GM12864 (cell line): ENCODE measurements around the gene NRAP.

ENCODE experiments used
- DNase-seq: peaks from one replicate; pipeline ENCODE4 v3.0.0-alpha.2; 2011; ENCODE audit warnings: low read depth
- H3K4me3 ChIP-seq: 2 replicates; pipeline ENCODE4 v1.5.1; 2011; ENCODE audit warnings: mild to moderate bottlenecking, low read depth, low read length, control low read depth
- TF ChIP-seq, protein P1 (sequence below): IDR thresholded peaks from 2 replicates; pipeline ENCODE4 v1.5.1; 2011; ENCODE audit warnings: low read depth, mild to moderate bottlenecking, moderate library complexity, low read length, control low read depth, inconsistent platforms; ENCODE audit errors: missing control alignments

The NRAP gene

DNA sequence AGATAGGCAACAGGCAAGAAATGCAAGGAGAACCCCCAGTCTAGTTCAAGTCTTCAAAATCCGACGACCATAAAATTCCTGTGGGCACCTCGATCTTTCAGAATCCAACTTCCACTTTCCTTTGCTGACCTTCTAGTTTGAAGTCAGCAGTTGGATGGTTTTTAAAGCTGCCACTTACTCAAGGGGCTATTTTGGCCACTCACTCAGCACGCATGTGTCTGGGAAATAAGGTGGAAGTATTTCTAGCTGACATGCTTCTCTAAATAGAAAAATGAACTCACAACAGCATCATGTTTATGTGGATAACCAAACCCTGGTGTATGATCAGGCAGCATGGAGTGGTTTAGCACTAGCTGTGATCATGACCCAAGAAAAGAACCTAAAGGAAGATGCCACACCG, at the start of gene NRAP:
TSS of gene NRAP (minus strand) at position 134 of the 400 bp plus-strand sequence. CDS start 159 bp downstream, outside the sequence.
- DNase-seq: no peak
- TF ChIP-seq, protein P1, sequence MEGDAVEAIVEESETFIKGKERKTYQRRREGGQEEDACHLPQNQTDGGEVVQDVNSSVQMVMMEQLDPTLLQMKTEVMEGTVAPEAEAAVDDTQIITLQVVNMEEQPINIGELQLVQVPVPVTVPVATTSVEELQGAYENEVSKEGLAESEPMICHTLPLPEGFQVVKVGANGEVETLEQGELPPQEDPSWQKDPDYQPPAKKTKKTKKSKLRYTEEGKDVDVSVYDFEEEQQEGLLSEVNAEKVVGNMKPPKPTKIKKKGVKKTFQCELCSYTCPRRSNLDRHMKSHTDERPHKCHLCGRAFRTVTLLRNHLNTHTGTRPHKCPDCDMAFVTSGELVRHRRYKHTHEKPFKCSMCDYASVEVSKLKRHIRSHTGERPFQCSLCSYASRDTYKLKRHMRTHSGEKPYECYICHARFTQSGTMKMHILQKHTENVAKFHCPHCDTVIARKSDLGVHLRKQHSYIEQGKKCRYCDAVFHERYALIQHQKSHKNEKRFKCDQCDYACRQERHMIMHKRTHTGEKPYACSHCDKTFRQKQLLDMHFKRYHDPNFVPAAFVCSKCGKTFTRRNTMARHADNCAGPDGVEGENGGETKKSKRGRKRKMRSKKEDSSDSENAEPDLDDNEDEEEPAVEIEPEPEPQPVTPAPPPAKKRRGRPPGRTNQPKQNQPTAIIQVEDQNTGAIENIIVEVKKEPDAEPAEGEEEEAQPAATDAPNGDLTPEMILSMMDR: no peak
- H3K4me3 ChIP-seq: no peak within 1 kb of the TSS

GRCh38 chr10:113713640-113713982, 49.8 kb upstream of the NRAP start:
- DNase-seq: no peak
- TF ChIP-seq, protein P1: no peak

GRCh38 chr10:113712755-113713639, 49.2 kb upstream of the NRAP start:
- DNase-seq: no peak
- H3K4me3 ChIP-seq: no peak overlapping the region
- TF ChIP-seq, protein P1: no peak

More at GRCh38 chr10:113713640-113713982, 49.8 kb upstream of the NRAP start:
- no peak overlapping the region for H3K4me3 ChIP-seq

- TF ChIP-seq, protein P1: no peak
- no peak for DNase-seq
- no peak overlapping the region for H3K4me3 ChIP-seq
Observed at GRCh38 chr10:113712024-113712423, 48.2 kb upstream of the NRAP start.

DNA sequence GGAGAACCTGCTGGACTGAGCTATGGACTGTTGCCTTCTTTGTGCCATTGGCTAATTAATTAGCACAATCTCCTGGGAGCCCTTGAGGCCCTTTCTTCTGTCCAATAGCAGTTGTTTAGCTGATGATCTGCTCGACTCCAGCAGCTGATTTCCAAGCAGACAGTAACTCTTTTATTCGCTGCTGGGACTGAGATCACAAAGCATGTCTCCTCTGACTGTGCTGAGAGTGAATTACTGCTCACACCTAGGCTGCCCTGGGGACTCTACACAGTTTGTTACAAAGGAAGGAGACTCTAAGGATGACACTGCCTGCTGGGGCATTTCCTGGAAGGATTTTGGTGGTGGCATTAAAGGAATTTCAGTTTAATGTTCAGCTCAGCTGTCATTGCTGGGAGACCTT, 47.3 kb upstream of the NRAP start:
- no peak for DNase-seq
- no peak overlapping the region for H3K4me3 ChIP-seq
- TF ChIP-seq, protein P1: no peak

DNA sequence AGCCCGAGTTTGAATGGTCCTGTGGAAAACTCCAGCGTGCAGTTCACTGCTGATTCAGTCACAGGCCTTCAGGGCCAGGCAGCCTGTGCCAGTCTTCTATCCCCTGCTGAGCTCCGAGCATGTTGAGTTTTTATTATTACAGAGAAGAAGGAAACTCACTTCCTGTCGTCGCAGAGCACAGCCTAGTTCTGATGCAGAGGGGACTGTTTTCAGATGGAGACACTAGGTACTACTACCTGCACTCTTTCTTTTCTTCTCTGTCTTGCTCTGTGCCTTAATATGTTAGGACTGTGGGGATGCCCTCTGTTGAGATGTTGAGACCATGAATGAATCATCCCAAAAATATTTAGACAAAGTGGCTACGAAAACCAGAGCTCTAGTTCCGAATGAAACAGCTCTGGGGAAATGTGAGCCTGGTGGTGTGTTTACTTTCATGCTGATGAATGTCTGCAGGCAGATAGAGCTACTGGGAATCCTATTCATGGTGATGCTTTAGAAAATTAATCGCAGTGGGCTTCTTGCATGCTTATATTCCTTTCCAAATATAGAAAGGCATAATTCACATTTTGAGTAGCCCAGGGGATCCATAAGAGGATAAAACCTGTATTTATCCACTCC, 45.5 kb upstream of the NRAP start:
- TF ChIP-seq, protein P1: no peak
- no peak overlapping the region for H3K4me3 ChIP-seq
- no peak for DNase-seq

DNA sequence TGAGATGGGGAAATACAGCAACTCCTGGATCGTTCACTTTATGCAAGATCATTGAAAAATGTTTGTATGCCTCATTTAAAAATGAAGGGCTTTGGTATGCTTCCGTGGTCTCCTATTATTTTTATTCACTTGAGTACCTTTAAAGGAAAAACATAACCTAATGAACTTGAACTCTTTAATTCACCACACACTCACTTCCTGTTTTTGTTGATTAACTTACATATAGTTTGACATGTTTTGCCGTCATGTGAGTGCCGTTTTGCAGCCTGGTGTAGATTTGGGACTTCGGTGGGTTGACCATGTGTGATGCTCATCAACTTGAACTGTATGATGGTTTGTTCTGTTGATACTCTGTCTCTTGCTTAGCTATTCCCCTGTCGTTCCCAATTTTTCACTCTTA, 44.8 kb upstream of the NRAP start:
- no peak for DNase-seq
- no peak overlapping the region for H3K4me3 ChIP-seq
- TF ChIP-seq, protein P1: no peak
